K562 (cell line): ENCODE results near the gene SRSF11. TPM values are rescaled to one million over a fixed set of nuclear protein-coding genes. Genes with fewer than 3 reads are reported as not detected.

Experiments
- CBX1 ChIP-seq: sonication (generic); IDR thresholded peaks from 2 replicates; pipeline ENCODE4 v1.6.1; 2016; ENCODE audit warnings: antibody characterized with exemption, low read depth, mild to moderate bottlenecking
- HNRNPL ChIP-seq: fragments of 200-400 bp; formaldehyde crosslinking; IDR thresholded peaks from 2 replicates; pipeline ENCODE4 v1.6.1; 2017; ENCODE audit warnings: low read depth, mild to moderate bottlenecking, low read length
- POLR2A ChIP-seq: fragments of 450-650 bp; conservative IDR thresholded peaks from 2 replicates; pipeline ENCODE4 v1.6.1; 2016
- ZNF644 ChIP-seq: fragments of 200-800 bp; sonication (Bioruptor generic); IDR thresholded peaks from 2 replicates; pipeline ENCODE4 v1.6.1; 2016; ENCODE audit warnings: low read depth, missing genetic modification characterization, missing compliant biosample characterization
- polyA plus RNA-seq, 8 experiments: library from polyadenylated mRNA; depleted of rRNA in 4 of 8; stranded (reverse) in 5 of 8; unstranded in 3 of 8; fragments of >200 nt; fragmentation: Nextera tagmentation in 2 of 8; fragmentation: Illumina TruSeq in 1 of 8; extraction: Ambion mirVana in 2 of 8; extraction: Trizol in 1 of 8; gene quantifications; 2 replicates each; pipeline versions ENCODE4 v1.2.1 to v1.2.3, GENCODE V29; 2011 to 2014; ENCODE audit warnings: inconsistent platforms in 1 of 8, missing spikeins in 1 of 8
- total RNA-seq, 7 experiments: library from RNA; depleted of rRNA in 6 of 7; stranded (reverse); fragments of >200 nt in 6 of 7; fragmentation: Illumina TruSeq in 2 of 7; extraction: Trizol in 2 of 7; gene quantifications; 2 replicates each; pipeline versions ENCODE4 v1.2.1 to v1.2.3, GENCODE V29; 2011 to 2021; ENCODE audit warnings: low replicate concordance in 1 of 7
- TF ChIP-seq, protein P1 (sequence below): sonication (generic); formaldehyde crosslinking; IDR thresholded peaks from 2 replicates; pipeline ENCODE4 v1.8.0; 2022; ENCODE audit warnings: mild to moderate bottlenecking, missing genetic modification reagents
- TF ChIP-seq, protein P2 (sequence below), 2 experiments: fragments of 450-650 bp; formaldehyde crosslinking in 1 of 2; IDR thresholded peaks; 2 replicates each; pipeline versions ENCODE4 v1.4.0 to v1.6.1; 2014 to 2020; ENCODE audit warnings: mild to moderate bottlenecking in 2 of 2, borderline replicate concordance in 1 of 2, low read depth in 1 of 2
- TF ChIP-seq, protein P3 (sequence below): fragments of 250-450 bp; sonication (Bioruptor Pico); IDR thresholded peaks from 2 replicates; pipeline ENCODE4 v1.5.0; 2020; ENCODE audit warnings: mild to moderate bottlenecking, borderline replicate concordance
- TF ChIP-seq, protein P4 (sequence below): fragments of 200-400 bp; formaldehyde crosslinking; IDR thresholded peaks from 2 replicates; pipeline ENCODE4 v1.6.1; 2017; ENCODE audit warnings: mild to moderate bottlenecking, low read depth, low read length, moderate library complexity

Gene SRSF11
- total and polyA plus RNA-seq, 9 of the 15 experiments (the other 6 are each of a cell fraction or from before 2014, with no cell fraction given), result 76.9 to 418 (median 190) TPM

DNA sequence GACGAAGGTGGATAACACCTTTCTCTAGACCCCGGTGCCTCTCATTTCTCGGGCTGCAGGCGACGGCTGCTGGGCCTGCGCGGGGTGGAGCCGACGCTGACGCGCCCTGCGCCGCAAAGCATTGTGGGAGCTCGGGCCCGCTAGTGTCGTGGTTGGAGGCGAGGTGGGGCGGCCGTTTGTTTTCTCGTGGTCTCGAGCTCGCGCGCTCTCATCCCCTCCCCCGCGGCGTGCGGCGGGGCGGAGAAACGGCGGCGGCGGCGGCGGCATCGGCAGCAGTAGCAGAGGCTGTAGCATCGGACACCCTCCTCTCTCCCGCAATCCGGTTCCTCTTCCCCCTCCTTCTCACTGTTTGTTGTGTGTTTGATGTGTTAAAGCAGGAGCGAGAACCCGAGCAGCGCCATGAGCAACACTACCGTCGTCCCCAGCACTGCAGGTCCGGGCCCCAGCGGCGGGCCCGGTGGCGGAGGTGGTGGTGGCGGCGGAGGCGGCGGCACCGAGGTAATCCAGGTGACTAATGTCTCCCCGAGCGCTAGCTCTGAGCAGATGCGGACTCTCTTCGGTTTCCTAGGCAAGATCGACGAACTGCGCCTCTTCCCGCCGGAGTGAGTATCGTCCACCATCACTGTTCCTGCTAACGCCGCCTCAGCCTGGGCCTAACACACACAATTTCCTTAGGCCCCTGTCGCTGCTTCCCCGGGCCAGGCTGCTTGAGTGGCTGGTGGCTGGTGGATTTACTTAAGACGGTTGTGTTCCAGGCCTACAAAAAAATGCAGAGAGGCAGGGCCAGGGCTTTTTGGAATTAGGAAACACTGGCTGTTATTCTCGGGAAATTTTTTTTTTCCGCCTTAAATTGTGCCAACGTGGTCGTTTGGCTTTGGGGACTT is at the start of gene SRSF11 (continued):
- TF ChIP-seq, protein P1, sequence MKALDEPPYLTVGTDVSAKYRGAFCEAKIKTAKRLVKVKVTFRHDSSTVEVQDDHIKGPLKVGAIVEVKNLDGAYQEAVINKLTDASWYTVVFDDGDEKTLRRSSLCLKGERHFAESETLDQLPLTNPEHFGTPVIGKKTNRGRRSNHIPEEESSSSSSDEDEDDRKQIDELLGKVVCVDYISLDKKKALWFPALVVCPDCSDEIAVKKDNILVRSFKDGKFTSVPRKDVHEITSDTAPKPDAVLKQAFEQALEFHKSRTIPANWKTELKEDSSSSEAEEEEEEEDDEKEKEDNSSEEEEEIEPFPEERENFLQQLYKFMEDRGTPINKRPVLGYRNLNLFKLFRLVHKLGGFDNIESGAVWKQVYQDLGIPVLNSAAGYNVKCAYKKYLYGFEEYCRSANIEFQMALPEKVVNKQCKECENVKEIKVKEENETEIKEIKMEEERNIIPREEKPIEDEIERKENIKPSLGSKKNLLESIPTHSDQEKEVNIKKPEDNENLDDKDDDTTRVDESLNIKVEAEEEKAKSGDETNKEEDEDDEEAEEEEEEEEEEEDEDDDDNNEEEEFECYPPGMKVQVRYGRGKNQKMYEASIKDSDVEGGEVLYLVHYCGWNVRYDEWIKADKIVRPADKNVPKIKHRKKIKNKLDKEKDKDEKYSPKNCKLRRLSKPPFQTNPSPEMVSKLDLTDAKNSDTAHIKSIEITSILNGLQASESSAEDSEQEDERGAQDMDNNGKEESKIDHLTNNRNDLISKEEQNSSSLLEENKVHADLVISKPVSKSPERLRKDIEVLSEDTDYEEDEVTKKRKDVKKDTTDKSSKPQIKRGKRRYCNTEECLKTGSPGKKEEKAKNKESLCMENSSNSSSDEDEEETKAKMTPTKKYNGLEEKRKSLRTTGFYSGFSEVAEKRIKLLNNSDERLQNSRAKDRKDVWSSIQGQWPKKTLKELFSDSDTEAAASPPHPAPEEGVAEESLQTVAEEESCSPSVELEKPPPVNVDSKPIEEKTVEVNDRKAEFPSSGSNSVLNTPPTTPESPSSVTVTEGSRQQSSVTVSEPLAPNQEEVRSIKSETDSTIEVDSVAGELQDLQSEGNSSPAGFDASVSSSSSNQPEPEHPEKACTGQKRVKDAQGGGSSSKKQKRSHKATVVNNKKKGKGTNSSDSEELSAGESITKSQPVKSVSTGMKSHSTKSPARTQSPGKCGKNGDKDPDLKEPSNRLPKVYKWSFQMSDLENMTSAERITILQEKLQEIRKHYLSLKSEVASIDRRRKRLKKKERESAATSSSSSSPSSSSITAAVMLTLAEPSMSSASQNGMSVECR, result peak; percentile 62; the same call in 1 of the 2 replicates
- peak; percentile 91 for TF ChIP-seq POLR2A
- no peak for TF ChIP-seq CBX1
- TF ChIP-seq, protein P2, sequence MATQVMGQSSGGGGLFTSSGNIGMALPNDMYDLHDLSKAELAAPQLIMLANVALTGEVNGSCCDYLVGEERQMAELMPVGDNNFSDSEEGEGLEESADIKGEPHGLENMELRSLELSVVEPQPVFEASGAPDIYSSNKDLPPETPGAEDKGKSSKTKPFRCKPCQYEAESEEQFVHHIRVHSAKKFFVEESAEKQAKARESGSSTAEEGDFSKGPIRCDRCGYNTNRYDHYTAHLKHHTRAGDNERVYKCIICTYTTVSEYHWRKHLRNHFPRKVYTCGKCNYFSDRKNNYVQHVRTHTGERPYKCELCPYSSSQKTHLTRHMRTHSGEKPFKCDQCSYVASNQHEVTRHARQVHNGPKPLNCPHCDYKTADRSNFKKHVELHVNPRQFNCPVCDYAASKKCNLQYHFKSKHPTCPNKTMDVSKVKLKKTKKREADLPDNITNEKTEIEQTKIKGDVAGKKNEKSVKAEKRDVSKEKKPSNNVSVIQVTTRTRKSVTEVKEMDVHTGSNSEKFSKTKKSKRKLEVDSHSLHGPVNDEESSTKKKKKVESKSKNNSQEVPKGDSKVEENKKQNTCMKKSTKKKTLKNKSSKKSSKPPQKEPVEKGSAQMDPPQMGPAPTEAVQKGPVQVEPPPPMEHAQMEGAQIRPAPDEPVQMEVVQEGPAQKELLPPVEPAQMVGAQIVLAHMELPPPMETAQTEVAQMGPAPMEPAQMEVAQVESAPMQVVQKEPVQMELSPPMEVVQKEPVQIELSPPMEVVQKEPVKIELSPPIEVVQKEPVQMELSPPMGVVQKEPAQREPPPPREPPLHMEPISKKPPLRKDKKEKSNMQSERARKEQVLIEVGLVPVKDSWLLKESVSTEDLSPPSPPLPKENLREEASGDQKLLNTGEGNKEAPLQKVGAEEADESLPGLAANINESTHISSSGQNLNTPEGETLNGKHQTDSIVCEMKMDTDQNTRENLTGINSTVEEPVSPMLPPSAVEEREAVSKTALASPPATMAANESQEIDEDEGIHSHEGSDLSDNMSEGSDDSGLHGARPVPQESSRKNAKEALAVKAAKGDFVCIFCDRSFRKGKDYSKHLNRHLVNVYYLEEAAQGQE (IDR thresholded peaks at IDR 0.05; ENCODE audit: borderline replicate concordance), result no peak
- TF ChIP-seq, protein P2 (CRISPR knock-in tag; IDR thresholded peaks at IDR 0.05; ENCODE audit: low read depth), result no peak
- TF ChIP-seq HNRNPL, result 0 out of 2 replicates have a peak, but pooled peaks have one; percentile 40
- TF ChIP-seq, protein P3, sequence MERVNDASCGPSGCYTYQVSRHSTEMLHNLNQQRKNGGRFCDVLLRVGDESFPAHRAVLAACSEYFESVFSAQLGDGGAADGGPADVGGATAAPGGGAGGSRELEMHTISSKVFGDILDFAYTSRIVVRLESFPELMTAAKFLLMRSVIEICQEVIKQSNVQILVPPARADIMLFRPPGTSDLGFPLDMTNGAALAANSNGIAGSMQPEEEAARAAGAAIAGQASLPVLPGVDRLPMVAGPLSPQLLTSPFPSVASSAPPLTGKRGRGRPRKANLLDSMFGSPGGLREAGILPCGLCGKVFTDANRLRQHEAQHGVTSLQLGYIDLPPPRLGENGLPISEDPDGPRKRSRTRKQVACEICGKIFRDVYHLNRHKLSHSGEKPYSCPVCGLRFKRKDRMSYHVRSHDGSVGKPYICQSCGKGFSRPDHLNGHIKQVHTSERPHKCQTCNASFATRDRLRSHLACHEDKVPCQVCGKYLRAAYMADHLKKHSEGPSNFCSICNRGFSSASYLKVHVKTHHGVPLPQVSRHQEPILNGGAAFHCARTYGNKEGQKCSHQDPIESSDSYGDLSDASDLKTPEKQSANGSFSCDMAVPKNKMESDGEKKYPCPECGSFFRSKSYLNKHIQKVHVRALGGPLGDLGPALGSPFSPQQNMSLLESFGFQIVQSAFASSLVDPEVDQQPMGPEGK (CRISPR knock-in tag), result 0 out of 2 replicates have a peak, but pooled peaks have one; percentile 27
- no peak; the same call in 1 of the 2 replicates for TF ChIP-seq ZNF644 (tag)
- TF ChIP-seq, protein P4, sequence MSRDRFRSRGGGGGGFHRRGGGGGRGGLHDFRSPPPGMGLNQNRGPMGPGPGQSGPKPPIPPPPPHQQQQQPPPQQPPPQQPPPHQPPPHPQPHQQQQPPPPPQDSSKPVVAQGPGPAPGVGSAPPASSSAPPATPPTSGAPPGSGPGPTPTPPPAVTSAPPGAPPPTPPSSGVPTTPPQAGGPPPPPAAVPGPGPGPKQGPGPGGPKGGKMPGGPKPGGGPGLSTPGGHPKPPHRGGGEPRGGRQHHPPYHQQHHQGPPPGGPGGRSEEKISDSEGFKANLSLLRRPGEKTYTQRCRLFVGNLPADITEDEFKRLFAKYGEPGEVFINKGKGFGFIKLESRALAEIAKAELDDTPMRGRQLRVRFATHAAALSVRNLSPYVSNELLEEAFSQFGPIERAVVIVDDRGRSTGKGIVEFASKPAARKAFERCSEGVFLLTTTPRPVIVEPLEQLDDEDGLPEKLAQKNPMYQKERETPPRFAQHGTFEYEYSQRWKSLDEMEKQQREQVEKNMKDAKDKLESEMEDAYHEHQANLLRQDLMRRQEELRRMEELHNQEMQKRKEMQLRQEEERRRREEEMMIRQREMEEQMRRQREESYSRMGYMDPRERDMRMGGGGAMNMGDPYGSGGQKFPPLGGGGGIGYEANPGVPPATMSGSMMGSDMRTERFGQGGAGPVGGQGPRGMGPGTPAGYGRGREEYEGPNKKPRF, result no peak
